ENCODE measurements around the gene TTF1.

TTF1 gene

DNA sequence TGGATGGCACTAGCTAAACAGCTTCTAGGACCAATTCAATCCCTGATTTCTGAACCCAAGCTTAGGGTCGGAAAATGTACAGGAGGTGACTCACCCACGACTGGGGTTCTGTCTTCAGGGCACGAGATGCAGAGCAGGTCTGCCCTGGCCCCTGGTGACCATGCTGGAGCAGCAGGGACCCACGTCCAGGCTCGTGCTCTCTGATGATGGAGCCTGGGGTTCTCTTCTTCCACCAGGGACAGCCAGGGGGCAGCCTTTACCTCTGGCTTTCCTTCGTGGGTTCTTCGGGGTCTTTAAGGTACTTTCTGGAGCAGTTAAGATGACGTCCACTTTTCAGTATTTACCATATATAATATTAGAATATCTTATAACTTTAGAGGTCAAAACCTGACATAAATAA is 5.4 kb upstream of the TTF1 start:
- no peak overlapping the region for H3K4me3 ChIP-seq (ENCODE audit: low read length)
- no peak overlapping the region for H3K27ac ChIP-seq (ENCODE audit: low read depth, low read length)
- H3K4me1 ChIP-seq (ENCODE audit: insufficient read depth, low read length), result peaks cover 20% of the 10 kb centered on the region
- no peaks in the 10 kb centered on the region for H3K36me3 ChIP-seq (ENCODE audit: insufficient read depth, low read length)
- WGBS, result 5% methylated on average over 5 of the region's 8 CpGs
- H3K9me3 ChIP-seq (ENCODE audit: insufficient read depth, low read depth, low read length), result no peaks in the 10 kb centered on the region
- H3K27me3 ChIP-seq (ENCODE audit: insufficient read depth, low read length), result peaks cover 64% of the 10 kb centered on the region
- no peak overlapping the region for H3K9ac ChIP-seq (ENCODE audit: low read depth, low read length)

DNA sequence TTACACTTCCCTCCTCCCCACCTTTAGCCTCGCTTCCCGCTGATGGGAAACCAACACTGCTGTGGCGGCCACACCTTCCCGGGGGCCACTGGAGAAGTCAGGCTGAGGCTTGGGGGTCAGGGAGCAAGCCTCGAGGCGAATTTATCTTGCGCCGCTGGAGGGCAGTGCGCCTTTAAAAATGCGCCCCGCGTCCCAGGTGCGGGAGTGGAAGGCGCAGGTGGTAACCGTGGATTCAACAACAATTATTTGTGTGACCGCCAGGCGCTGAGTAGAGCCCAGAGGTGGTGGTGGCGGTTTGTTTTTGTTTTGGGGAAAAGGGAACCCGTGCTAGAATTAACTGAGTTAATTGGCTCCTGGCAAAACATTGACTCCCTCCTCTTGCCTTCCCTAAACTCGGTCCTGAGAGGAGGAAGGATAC is 4.5 kb upstream of the TTF1 start:
- no peak overlapping the region for H3K9ac ChIP-seq (ENCODE audit: low read depth, low read length)
- 2% methylated on average over 20 of the region's 20 CpGs for WGBS
- H3K27me3 ChIP-seq (ENCODE audit: insufficient read depth, low read length), result peaks cover 64% of the 10 kb centered on the region
- H3K9me3 ChIP-seq (ENCODE audit: insufficient read depth, low read depth, low read length), result no peaks in the 10 kb centered on the region
- no peak overlapping the region for H3K27ac ChIP-seq (ENCODE audit: low read depth, low read length)
- H3K4me1 ChIP-seq (ENCODE audit: insufficient read depth, low read length), result peaks cover 20% of the 10 kb centered on the region
- H3K4me3 ChIP-seq (ENCODE audit: low read length), result peak overlapping the region; percentile 71
- no peaks in the 10 kb centered on the region for H3K36me3 ChIP-seq (ENCODE audit: insufficient read depth, low read length)

DNA sequence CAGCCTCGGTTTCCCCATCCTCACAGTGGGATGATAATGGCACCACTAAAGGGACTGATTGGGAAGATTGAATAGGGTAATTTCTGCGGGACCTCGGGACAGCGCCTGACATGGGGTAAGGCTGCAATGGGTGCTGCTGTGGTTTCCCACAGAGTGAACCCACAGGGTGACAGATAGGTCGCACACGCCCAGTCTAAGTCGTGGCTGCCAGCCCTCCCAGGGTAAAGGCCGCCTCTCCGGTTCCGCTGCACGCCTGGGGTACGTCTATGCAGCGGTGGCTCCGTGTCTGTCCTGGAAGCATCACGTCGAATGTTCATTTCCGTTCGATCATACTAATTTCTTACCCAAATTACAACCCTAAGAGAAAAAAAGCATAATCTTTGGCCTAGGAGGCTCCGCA is 4.0 kb upstream of the TTF1 start:
- no peak overlapping the region for H3K27ac ChIP-seq (ENCODE audit: low read depth, low read length)
- peaks cover 59% of the 10 kb centered on the region for H3K27me3 ChIP-seq (ENCODE audit: insufficient read depth, low read length)
- H3K4me1 ChIP-seq (ENCODE audit: insufficient read depth, low read length), result peaks cover 18% of the 10 kb centered on the region
- H3K36me3 ChIP-seq (ENCODE audit: insufficient read depth, low read length), result no peaks in the 10 kb centered on the region
- H3K4me3 ChIP-seq (ENCODE audit: low read length), result peak overlapping the region; percentile 71
- WGBS, result 4% methylated on average over 19 of the region's 19 CpGs
- H3K9ac ChIP-seq (ENCODE audit: low read depth, low read length), result no peak overlapping the region
- no peaks in the 10 kb centered on the region for H3K9me3 ChIP-seq (ENCODE audit: insufficient read depth, low read depth, low read length)

DNA sequence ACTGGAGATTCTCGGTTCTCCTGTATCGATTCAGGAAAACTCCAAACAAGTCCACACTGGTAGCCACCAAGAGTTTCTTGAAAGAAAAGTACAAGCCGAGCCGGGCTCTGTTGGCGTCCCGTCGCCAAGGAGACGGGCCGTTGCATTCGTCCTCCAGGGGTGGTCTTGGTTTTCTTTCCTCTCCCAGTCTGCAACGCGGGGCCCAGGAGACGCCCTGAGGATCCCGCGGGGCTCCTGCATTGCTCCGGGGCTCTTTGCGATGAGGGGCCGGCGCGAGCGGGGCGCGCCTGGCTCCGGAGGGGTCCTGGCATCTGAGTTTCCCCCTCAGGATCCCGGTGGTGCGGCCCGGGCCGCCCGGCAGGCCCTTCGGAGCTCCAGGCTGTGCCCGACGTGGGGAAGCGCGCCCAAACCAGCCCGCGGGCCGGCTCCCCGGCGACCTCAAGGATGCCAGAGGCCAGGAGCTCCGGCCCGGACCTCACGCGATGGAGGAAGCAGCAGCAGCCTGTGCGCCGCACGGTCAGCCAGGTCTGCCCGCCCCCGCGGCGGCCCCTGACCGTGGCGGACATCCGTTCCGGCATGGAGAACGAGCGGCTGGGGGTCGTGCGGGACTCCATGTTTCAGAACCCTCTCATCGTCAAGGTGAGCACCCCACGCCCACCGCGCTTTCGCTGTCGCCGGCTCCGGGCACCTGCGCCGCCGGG is 3.3 kb upstream of the TTF1 start, which contains the start of gene CFAP77:
CFAP77 (plus strand) TSS at position 384 of the 701 bp plus-strand sequence; CDS start at position 445, 61 bp downstream.
- H3K27me3 ChIP-seq (ENCODE audit: insufficient read depth, low read length), result peaks cover 53% of the 10 kb centered on the region
- H3K9ac ChIP-seq (ENCODE audit: low read depth, low read length), result peak within 1 kb of the TSS; percentile 95

DNA sequence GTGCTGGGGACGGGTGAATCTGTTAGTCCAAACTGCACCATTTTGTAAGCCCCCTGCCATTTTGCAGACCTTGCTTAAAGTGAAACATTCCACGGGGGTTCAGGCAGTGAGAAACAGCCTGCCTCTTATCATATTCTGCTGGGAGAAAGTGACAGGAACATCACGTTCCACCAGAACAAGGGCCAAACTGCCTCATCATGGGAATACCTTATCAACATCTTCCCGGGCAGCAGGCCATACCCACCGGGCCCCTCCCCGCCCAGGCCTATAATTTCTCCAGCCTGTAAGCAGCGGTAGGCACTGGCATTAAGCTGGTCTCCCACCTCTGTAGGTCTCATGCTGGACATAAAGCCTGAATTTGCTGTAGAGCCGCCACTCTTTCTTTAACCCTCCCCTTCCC is 1.9 kb upstream of the TTF1 start:
- Histone ChIP-seq H3K4me1 (ENCODE audit: insufficient read depth, low read length) (peaks cover 5% of the 10 kb centered on the region; the same call in 1 of the 2 replicates), H3K27ac (ENCODE audit: low read depth, low read length) (no peak overlapping the region), H3K9me3 (ENCODE audit: insufficient read depth, low read depth, low read length) (no peaks in the 10 kb centered on the region), H3K9ac (ENCODE audit: low read depth, low read length) (no peak overlapping the region), H3K4me3 (ENCODE audit: low read length) (no peak overlapping the region), H3K36me3 (ENCODE audit: insufficient read depth, low read length) (peaks cover 7% of the 10 kb centered on the region), H3K27me3 (ENCODE audit: insufficient read depth, low read length) (peaks cover 40% of the 10 kb centered on the region)
- WGBS, result 83% methylated on average over 8 of the region's 8 CpGs

More for the DNA sequence above, 3.3 kb upstream of the TTF1 start, which contains the start of gene CFAP77:
- Histone ChIP-seq H3K4me1 (ENCODE audit: insufficient read depth, low read length) (peaks cover 14% of the 10 kb centered on the region), H3K9me3 (ENCODE audit: insufficient read depth, low read depth, low read length) (no peaks in the 10 kb centered on the region), H3K4me3 (ENCODE audit: low read length) (peak within 1 kb of the TSS; percentile 71), H3K27ac (ENCODE audit: low read depth, low read length) (peak within 1 kb of the TSS; percentile 74), H3K36me3 (ENCODE audit: insufficient read depth, low read length) (no peaks in the 10 kb centered on the region)
- under 1% methylated on average over 69 of the region's 69 CpGs for WGBS

DNA sequence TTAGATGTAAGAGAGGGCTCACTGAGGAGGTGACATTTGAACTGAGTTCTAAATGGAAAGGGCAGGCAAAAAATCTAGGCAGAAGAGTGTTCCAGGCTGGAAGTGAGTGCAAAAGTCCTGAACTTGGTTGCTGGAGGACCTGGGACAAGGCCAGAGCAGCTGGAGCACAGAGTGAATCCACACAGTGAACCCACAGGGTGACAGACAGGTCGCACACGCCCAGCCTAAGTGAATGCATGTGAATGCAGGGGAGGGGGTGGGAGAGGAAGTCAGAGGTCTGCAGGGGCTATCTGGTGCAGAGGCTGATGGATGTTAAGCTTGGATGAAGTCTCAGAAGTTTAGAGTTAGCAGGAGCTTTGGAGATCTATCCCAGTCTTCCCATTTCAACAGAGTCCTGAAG is 556 bp upstream of the TTF1 start:
- H3K27ac ChIP-seq (ENCODE audit: low read depth, low read length), result no peak overlapping the region
- H3K9me3 ChIP-seq (ENCODE audit: insufficient read depth, low read depth, low read length), result no peaks in the 10 kb centered on the region
- peak overlapping the region; percentile 85; the same call in 1 of the 2 replicates for H3K4me3 ChIP-seq (ENCODE audit: low read length)
- peaks cover 39% of the 10 kb centered on the region for H3K27me3 ChIP-seq (ENCODE audit: insufficient read depth, low read length)
- H3K9ac ChIP-seq (ENCODE audit: low read depth, low read length), result no peak overlapping the region
- WGBS, result 20% methylated on average over 2 of the region's 2 CpGs
- peaks cover 5% of the 10 kb centered on the region; the same call in 1 of the 2 replicates for H3K4me1 ChIP-seq (ENCODE audit: insufficient read depth, low read length)
- H3K36me3 ChIP-seq (ENCODE audit: insufficient read depth, low read length), result peaks cover 17% of the 10 kb centered on the region

DNA sequence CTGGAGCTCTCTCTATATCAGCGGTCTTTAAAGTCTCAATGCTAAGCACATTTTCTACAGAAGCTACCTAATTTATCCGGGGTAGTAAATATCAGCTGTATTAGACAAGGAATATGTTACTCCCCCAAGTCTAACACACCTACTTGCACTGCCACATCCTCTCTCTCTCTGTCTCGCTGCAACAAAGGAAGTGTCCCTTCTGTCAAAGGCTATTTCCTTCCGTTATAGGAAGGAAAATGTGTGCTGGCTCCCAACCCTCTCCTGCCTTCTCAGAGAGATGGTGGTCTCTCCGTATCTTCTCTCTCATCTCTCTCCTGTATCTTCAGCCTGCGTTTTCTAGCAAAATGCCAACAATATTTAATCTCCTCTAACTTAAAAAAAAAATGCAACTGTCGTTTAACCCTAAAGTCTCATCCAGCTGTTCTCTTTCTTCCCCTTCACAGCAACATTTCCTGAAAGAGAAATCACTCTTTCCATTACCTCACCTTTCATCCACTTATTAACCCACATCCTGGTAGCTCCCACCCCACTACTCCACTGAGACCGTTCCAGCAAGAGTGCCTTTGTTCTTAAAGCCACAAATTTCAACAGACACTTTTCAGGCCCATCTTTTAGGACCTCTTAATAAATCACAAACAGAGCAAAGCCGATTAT is 2.3 kb downstream of the TTF1 start:
- Histone ChIP-seq H3K4me3 (ENCODE audit: low read length) (no peak overlapping the region), H3K9me3 (ENCODE audit: insufficient read depth, low read depth, low read length) (no peaks in the 10 kb centered on the region), H3K27me3 (ENCODE audit: insufficient read depth, low read length) (peaks cover 12% of the 10 kb centered on the region), H3K4me1 (ENCODE audit: insufficient read depth, low read length) (peaks cover 5% of the 10 kb centered on the region; the same call in 1 of the 2 replicates), H3K36me3 (ENCODE audit: insufficient read depth, low read length) (peaks cover 44% of the 10 kb centered on the region), H3K9ac (ENCODE audit: low read depth, low read length) (no peak overlapping the region), H3K27ac (ENCODE audit: low read depth, low read length) (no peak overlapping the region)
- 92% methylated on average over 9 of the region's 9 CpGs for WGBS

DNA sequence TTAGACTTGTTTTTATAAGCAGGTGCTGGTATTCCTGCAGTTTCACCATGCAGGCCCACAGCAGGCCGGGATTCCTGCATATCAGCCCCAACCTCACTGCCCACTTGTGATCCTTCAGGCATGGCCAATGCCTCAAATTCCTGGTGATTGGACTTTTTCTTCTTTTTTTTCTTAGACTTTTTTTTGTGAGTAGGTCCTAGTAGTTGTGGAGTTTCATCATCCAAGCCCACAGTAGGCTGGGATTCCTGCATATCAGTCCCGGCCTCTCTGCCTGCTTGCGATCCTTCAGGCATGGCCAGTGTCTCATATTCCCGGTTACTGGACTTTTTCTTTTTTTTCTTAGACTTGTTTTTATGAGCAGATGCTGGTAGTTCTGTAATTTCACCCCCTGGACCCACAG is 4.8 kb downstream of the TTF1 start:
- Histone ChIP-seq H3K27ac (ENCODE audit: low read depth, low read length) (no peak overlapping the region), H3K9ac (ENCODE audit: low read depth, low read length) (no peak overlapping the region), H3K4me3 (ENCODE audit: low read length) (no peak overlapping the region), H3K4me1 (ENCODE audit: insufficient read depth, low read length) (peaks cover 5% of the 10 kb centered on the region; the same call in 1 of the 2 replicates), H3K36me3 (ENCODE audit: insufficient read depth, low read length) (peaks cover 68% of the 10 kb centered on the region), H3K9me3 (ENCODE audit: insufficient read depth, low read depth, low read length) (no peaks in the 10 kb centered on the region), H3K27me3 (ENCODE audit: insufficient read depth, low read length) (no peaks in the 10 kb centered on the region)
- 96% methylated on average over 4 of the region's 4 CpGs for WGBS

DNA sequence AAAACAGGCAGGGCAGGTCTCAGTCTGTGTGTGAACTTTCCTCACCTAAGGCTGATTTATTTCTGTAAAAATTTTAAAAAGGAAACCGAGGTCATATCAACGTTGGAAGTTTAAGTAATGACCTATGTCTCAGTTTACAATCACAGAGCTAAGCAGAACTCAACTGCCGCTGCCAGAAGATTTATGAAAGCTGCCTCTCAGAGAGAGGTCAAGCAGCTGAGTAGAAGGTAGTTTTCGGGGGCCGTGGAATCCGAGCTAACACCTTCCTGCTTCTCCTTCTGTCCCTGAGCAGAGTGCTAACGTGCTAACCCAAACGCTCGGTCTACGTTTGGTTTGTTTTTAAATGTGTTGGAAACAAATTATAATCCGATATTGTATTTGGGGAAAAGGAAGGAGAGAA is 11.1 kb downstream of the TTF1 start:
- Histone ChIP-seq H3K4me3 (ENCODE audit: low read length) (no peak overlapping the region), H3K9ac (ENCODE audit: low read depth, low read length) (no peak overlapping the region), H3K9me3 (ENCODE audit: insufficient read depth, low read depth, low read length) (no peaks in the 10 kb centered on the region), H3K27me3 (ENCODE audit: insufficient read depth, low read length) (no peaks in the 10 kb centered on the region), H3K4me1 (ENCODE audit: insufficient read depth, low read length) (no peaks in the 10 kb centered on the region), H3K36me3 (ENCODE audit: insufficient read depth, low read length) (peaks cover 95% of the 10 kb centered on the region), H3K27ac (ENCODE audit: low read depth, low read length) (no peak overlapping the region)
- 95% methylated on average over 11 of the region's 11 CpGs for WGBS

DNA sequence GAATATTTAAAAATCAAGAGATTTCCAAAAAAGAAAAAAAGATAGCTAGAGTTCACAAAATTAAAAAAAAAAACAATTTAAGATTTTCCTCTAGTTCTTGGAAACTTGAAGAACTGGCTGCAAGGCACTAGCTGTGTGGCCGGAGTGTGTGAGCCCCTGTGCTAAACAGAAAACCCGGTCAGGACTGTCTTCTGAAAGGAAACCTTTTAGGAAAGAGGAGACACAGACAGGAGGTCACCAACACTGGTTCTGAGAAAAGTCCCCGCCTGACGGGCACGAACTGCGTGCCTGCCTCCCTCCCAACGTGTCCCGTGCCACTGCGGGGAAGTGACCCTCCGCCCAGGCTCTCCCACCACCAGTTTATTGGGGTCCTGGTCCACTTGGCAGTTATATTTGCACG is 15.2 kb downstream of the TTF1 start:
- H3K27me3 ChIP-seq (ENCODE audit: insufficient read depth, low read length), result no peaks in the 10 kb centered on the region
- H3K9me3 ChIP-seq (ENCODE audit: insufficient read depth, low read depth, low read length), result no peaks in the 10 kb centered on the region
- H3K4me3 ChIP-seq (ENCODE audit: low read length), result no peak overlapping the region
- no peak overlapping the region for H3K9ac ChIP-seq (ENCODE audit: low read depth, low read length)
- WGBS, result 96% methylated on average over 11 of the region's 11 CpGs
- peaks cover 95% of the 10 kb centered on the region for H3K36me3 ChIP-seq (ENCODE audit: insufficient read depth, low read length)
- H3K27ac ChIP-seq (ENCODE audit: low read depth, low read length), result no peak overlapping the region
- no peaks in the 10 kb centered on the region for H3K4me1 ChIP-seq (ENCODE audit: insufficient read depth, low read length)

DNA sequence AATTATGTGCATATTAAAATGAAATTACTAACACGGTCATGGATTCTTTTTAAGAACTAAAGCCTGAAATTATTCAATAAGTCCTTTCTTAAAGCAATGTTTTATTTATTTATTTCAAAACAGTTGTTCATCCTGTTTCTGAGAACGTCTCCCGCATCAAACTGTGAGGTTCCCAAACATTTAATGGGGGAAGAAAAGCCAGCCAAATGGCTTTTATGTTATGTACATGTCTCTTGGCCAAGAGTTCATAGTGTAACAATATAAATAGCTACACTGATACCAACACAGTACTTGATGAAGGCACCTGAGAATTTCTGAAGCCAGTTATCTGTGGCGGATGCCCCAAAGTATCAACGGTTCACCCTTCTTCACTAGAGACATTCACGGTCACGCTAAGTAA is 15.7 kb downstream of the TTF1 start:
- H3K9ac ChIP-seq (ENCODE audit: low read depth, low read length), result no peak overlapping the region
- H3K9me3 ChIP-seq (ENCODE audit: insufficient read depth, low read depth, low read length), result no peaks in the 10 kb centered on the region
- H3K27ac ChIP-seq (ENCODE audit: low read depth, low read length), result no peak overlapping the region
- WGBS, result 92% methylated on average over 6 of the region's 7 CpGs
- peaks cover 95% of the 10 kb centered on the region for H3K36me3 ChIP-seq (ENCODE audit: insufficient read depth, low read length)
- H3K27me3 ChIP-seq (ENCODE audit: insufficient read depth, low read length), result no peaks in the 10 kb centered on the region
- H3K4me3 ChIP-seq (ENCODE audit: low read length), result no peak overlapping the region
- H3K4me1 ChIP-seq (ENCODE audit: insufficient read depth, low read length), result no peaks in the 10 kb centered on the region

Measured in HUES64 (cell line).